GM23338 (cell line): ENCODE measurements around the gene DCD. TPM values are rescaled to one million over a fixed set of nuclear protein-coding genes. Genes with fewer than 3 reads are reported as not detected.

Experiments used
- ATAC-seq: fragments of 200-7000 bp; cut with Tn5 transposase; 3 replicates; pipeline ENCODE4 v1.9.1; 2020
- DNase-seq: peaks from one replicate; pipeline ENCODE4 v3.0.0-alpha.2; 2015; ENCODE audit warnings: low spot score
- H2AFZ ChIP-seq: fragments of 200-600 bp; sonication (generic); 2 replicates; pipeline ENCODE4 v1.8.0; 2016; ENCODE audit warnings: antibody characterized with exemption, mild to moderate bottlenecking, moderate library complexity
- H3F3A ChIP-seq: fragments of 200-600 bp; sonication (generic); replicated peaks from 2 replicates; pipeline ENCODE4 v1.8.0; 2017; ENCODE audit warnings: antibody characterized with exemption, mixed run types, low read depth
- H3K27ac ChIP-seq: fragments of 200-600 bp; sonication (generic); 2 replicates; pipeline ENCODE4 v1.6.1; 2016; ENCODE audit warnings: low read depth
- H3K27me3 ChIP-seq: fragments of 200-600 bp; sonication (generic); 2 replicates; pipeline ENCODE4 v1.8.0; 2016; ENCODE audit warnings: mild to moderate bottlenecking, mixed run types, moderate library complexity; ENCODE audit not compliant: insufficient read depth
- H3K36me3 ChIP-seq: fragments of 200-600 bp; sonication (generic); 2 replicates; pipeline ENCODE4 v1.8.0; 2016; ENCODE audit warnings: mild to moderate bottlenecking; ENCODE audit not compliant: insufficient read depth
- H3K4me1 ChIP-seq: fragments of 200-600 bp; sonication (generic); 2 replicates; pipeline ENCODE4 v1.8.0; 2016; ENCODE audit warnings: mild to moderate bottlenecking, moderate library complexity; ENCODE audit not compliant: insufficient read depth
- H3K4me2 ChIP-seq: fragments of 200-600 bp; sonication (generic); 2 replicates; pipeline ENCODE4 v1.7.1; 2017; ENCODE audit warnings: mixed run types
- H3K4me3 ChIP-seq: fragments of 200-600 bp; sonication (generic); 2 replicates; pipeline ENCODE4 v1.6.1; 2016; ENCODE audit warnings: mixed run types
- H3K79me2 ChIP-seq: fragments of 200-600 bp; sonication (generic); replicated peaks from 2 replicates; pipeline ENCODE4 v1.8.0; 2017; ENCODE audit warnings: mild to moderate bottlenecking; ENCODE audit not compliant: insufficient read depth
- H3K9me2 ChIP-seq: fragments of 200-600 bp; sonication (generic); 2 replicates; pipeline ENCODE4 v1.8.0; 2017; ENCODE audit not compliant: insufficient read depth
- H4K20me1 ChIP-seq: fragments of 200-600 bp; sonication (generic); replicated peaks from 2 replicates; pipeline ENCODE4 v1.8.0; 2017; ENCODE audit warnings: mild to moderate bottlenecking; ENCODE audit not compliant: insufficient read depth
- H3K27ac Mint-ChIP-seq: 2 replicates; pipeline ENCODE4 v1.8.0; 2020; ENCODE audit warnings: inconsistent platforms, mild to moderate bottlenecking, moderate library complexity, mixed read lengths
- H3K27me3 Mint-ChIP-seq: 3 replicates; pipeline ENCODE4 v1.8.0; 2022; ENCODE audit warnings: low read depth, mild to moderate bottlenecking, moderate library complexity, mixed read lengths, inconsistent platforms; ENCODE audit not compliant: insufficient read depth, poor library complexity
- H3K36me3 Mint-ChIP-seq: 3 replicates; pipeline ENCODE4 v1.8.0; 2021; ENCODE audit warnings: low read depth, mild to moderate bottlenecking, inconsistent platforms, moderate library complexity, mixed read lengths
- H3K4me1 Mint-ChIP-seq: 3 replicates; pipeline ENCODE4 v1.8.0; 2020; ENCODE audit warnings: mild to moderate bottlenecking, inconsistent platforms, mixed read lengths
- H3K4me3 Mint-ChIP-seq: 3 replicates; pipeline ENCODE4 v1.8.0; 2021; ENCODE audit warnings: moderate library complexity, mild to moderate bottlenecking, inconsistent platforms, mixed read lengths
- H3K9me3 Mint-ChIP-seq: 3 replicates; pipeline ENCODE4 v1.8.0; 2020; ENCODE audit warnings: moderate library complexity, mild to moderate bottlenecking, inconsistent platforms, mixed read lengths
- CREB1 ChIP-seq: fragments of 250-450 bp; sonication (Bioruptor Pico); IDR thresholded peaks from 2 replicates; pipeline ENCODE4 v1.5.0; 2020; ENCODE audit warnings: low read depth, mild to moderate bottlenecking, moderate library complexity
- EZH2 ChIP-seq: fragments of 200-600 bp; sonication (generic); IDR thresholded peaks from one replicate; pipeline ENCODE4 v1.8.0; 2017; ENCODE audit warnings: antibody characterized with exemption, mild to moderate bottlenecking, low read depth; ENCODE audit not compliant: unreplicated experiment
- EZH2phosphoT487 ChIP-seq: fragments of 200-600 bp; sonication (generic); IDR thresholded peaks from one replicate; pipeline ENCODE4 v1.8.1; 2018; ENCODE audit warnings: antibody characterized with exemption; ENCODE audit not compliant: unreplicated experiment
- JUNB ChIP-seq: IDR thresholded peaks from one replicate; pipeline ENCODE4 v1.6.1; 2016; ENCODE audit warnings: antibody characterized with exemption; ENCODE audit not compliant: unreplicated experiment
- NANOG ChIP-seq: IDR thresholded peaks from 2 replicates; pipeline ENCODE4 v1.6.1; 2016; ENCODE audit warnings: antibody characterized with exemption, borderline replicate concordance
- STAT1 ChIP-seq: IDR thresholded peaks from one replicate; pipeline ENCODE4 v1.6.1; 2016; ENCODE audit warnings: antibody characterized with exemption; ENCODE audit not compliant: unreplicated experiment
- ZNF114 ChIP-seq: fragments of 250-450 bp; sonication (Bioruptor Pico); IDR thresholded peaks from 2 replicates; pipeline ENCODE4 v1.5.0; 2020; ENCODE audit warnings: mild to moderate bottlenecking, moderate library complexity
- ZNF331 ChIP-seq: fragments of 250-450 bp; sonication (Bioruptor Pico); IDR thresholded peaks from 2 replicates; pipeline ENCODE4 v1.5.0; 2020; ENCODE audit warnings: low read depth, mild to moderate bottlenecking, moderate library complexity
- polyA plus RNA-seq: library from polyadenylated mRNA; unstranded; fragments of >200 nt; fragmentation: Nextera tagmentation; extraction: Ambion mirVana; gene quantifications from 2 replicates; pipeline ENCODE4 v1.2.1, GENCODE V29; 2016
- total RNA-seq: library from RNA; depleted of rRNA; stranded (reverse); fragments of >200 nt; shearing (Covaris generic); gene quantifications from 2 replicates; pipeline ENCODE4 v1.2.3, GENCODE V29; 2014
- TF ChIP-seq, protein P1 (sequence below): IDR thresholded peaks from 2 replicates; pipeline ENCODE4 v1.6.1; 2016; ENCODE audit warnings: antibody characterized with exemption
- TF ChIP-seq, protein P2 (sequence below): IDR thresholded peaks from one replicate; pipeline ENCODE4 v1.6.1; 2018; ENCODE audit warnings: antibody characterized with exemption; ENCODE audit not compliant: unreplicated experiment
- TF ChIP-seq, protein P3 (sequence below): fragments of 250-450 bp; sonication (Bioruptor Pico); IDR thresholded peaks from 2 replicates; pipeline ENCODE4 v1.5.0; 2020; ENCODE audit warnings: mild to moderate bottlenecking, moderate library complexity
- TF ChIP-seq, protein P4 (sequence below), 2 experiments: fragments of 200-600 bp in 1 of 2; sonication (generic) in 1 of 2; conservative IDR thresholded peaks; 2 replicates each; pipeline versions ENCODE4 v1.5.1 to v1.6.1; 2016 to 2017; ENCODE audit warnings: antibody characterized with exemption in 2 of 2, low read depth in 2 of 2, mild to moderate bottlenecking in 2 of 2, moderate library complexity in 1 of 2

Gene DCD
- total and polyA plus RNA-seq, 2 experiments from 2014 or later: not detected

DNA sequence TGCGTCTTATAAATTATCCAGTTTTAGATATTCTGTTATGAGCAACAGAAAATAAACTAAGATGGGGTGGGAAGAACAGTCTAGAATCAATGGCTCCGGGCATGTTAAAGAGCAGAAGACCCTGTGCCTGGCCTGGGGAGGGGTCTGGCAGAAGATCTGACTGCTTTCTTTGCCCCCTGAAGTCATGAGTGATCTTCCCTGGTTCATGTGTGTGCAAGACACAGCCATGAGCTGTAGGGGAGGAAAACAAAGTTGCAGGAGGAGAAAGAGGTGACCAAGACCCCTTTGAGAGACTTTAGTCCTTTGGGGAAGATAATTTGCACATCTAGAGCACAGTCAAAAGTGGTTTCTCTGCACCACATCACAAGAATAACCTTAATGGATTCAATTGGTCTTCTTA, 18.2 kb downstream of the DCD start:
- DNase-seq (no peak), ATAC-seq (no peak)
- peaks cover 2% of the 10 kb centered on the region; the same call in 1 of the 3 replicates for H3K4me1 Mint-ChIP-seq
- no peak overlapping the region for H3K4me3 Mint-ChIP-seq
- H3K27me3 ChIP-seq: no peaks in the 10 kb centered on the region
- no peak overlapping the region for H3K27ac ChIP-seq
- no peaks in the 10 kb centered on the region for H3K36me3 ChIP-seq
- H3K27me3 Mint-ChIP-seq: peaks cover 8% of the 10 kb centered on the region
- no peaks in the 10 kb centered on the region for H4K20me1 ChIP-seq
- no peak overlapping the region for H2AFZ ChIP-seq
- H3K27ac Mint-ChIP-seq: no peak overlapping the region
- H3K79me2 ChIP-seq: no peaks in the 10 kb centered on the region
- peaks cover 27% of the 10 kb centered on the region for H3K9me3 Mint-ChIP-seq
- H3F3A ChIP-seq: no peaks in the 10 kb centered on the region
- 0 out of 2 replicates have a peak, but pooled peaks cover 6% of the 10 kb centered on the region for H3K9me2 ChIP-seq
- TF ChIP-seq ZNF114 (CRISPR knock-in tag) (no peak), EZH2 (no peak), JUNB (no peak), STAT1 (no peak), NANOG (no peak), ZNF331 (no peak), EZH2phosphoT487 (no peak), CREB1 (CRISPR knock-in tag) (no peak)
- TF ChIP-seq, protein P1, sequence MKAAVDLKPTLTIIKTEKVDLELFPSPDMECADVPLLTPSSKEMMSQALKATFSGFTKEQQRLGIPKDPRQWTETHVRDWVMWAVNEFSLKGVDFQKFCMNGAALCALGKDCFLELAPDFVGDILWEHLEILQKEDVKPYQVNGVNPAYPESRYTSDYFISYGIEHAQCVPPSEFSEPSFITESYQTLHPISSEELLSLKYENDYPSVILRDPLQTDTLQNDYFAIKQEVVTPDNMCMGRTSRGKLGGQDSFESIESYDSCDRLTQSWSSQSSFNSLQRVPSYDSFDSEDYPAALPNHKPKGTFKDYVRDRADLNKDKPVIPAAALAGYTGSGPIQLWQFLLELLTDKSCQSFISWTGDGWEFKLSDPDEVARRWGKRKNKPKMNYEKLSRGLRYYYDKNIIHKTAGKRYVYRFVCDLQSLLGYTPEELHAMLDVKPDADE: no peak
- TF ChIP-seq, protein P2, sequence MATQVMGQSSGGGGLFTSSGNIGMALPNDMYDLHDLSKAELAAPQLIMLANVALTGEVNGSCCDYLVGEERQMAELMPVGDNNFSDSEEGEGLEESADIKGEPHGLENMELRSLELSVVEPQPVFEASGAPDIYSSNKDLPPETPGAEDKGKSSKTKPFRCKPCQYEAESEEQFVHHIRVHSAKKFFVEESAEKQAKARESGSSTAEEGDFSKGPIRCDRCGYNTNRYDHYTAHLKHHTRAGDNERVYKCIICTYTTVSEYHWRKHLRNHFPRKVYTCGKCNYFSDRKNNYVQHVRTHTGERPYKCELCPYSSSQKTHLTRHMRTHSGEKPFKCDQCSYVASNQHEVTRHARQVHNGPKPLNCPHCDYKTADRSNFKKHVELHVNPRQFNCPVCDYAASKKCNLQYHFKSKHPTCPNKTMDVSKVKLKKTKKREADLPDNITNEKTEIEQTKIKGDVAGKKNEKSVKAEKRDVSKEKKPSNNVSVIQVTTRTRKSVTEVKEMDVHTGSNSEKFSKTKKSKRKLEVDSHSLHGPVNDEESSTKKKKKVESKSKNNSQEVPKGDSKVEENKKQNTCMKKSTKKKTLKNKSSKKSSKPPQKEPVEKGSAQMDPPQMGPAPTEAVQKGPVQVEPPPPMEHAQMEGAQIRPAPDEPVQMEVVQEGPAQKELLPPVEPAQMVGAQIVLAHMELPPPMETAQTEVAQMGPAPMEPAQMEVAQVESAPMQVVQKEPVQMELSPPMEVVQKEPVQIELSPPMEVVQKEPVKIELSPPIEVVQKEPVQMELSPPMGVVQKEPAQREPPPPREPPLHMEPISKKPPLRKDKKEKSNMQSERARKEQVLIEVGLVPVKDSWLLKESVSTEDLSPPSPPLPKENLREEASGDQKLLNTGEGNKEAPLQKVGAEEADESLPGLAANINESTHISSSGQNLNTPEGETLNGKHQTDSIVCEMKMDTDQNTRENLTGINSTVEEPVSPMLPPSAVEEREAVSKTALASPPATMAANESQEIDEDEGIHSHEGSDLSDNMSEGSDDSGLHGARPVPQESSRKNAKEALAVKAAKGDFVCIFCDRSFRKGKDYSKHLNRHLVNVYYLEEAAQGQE: no peak
- TF ChIP-seq, protein P3, sequence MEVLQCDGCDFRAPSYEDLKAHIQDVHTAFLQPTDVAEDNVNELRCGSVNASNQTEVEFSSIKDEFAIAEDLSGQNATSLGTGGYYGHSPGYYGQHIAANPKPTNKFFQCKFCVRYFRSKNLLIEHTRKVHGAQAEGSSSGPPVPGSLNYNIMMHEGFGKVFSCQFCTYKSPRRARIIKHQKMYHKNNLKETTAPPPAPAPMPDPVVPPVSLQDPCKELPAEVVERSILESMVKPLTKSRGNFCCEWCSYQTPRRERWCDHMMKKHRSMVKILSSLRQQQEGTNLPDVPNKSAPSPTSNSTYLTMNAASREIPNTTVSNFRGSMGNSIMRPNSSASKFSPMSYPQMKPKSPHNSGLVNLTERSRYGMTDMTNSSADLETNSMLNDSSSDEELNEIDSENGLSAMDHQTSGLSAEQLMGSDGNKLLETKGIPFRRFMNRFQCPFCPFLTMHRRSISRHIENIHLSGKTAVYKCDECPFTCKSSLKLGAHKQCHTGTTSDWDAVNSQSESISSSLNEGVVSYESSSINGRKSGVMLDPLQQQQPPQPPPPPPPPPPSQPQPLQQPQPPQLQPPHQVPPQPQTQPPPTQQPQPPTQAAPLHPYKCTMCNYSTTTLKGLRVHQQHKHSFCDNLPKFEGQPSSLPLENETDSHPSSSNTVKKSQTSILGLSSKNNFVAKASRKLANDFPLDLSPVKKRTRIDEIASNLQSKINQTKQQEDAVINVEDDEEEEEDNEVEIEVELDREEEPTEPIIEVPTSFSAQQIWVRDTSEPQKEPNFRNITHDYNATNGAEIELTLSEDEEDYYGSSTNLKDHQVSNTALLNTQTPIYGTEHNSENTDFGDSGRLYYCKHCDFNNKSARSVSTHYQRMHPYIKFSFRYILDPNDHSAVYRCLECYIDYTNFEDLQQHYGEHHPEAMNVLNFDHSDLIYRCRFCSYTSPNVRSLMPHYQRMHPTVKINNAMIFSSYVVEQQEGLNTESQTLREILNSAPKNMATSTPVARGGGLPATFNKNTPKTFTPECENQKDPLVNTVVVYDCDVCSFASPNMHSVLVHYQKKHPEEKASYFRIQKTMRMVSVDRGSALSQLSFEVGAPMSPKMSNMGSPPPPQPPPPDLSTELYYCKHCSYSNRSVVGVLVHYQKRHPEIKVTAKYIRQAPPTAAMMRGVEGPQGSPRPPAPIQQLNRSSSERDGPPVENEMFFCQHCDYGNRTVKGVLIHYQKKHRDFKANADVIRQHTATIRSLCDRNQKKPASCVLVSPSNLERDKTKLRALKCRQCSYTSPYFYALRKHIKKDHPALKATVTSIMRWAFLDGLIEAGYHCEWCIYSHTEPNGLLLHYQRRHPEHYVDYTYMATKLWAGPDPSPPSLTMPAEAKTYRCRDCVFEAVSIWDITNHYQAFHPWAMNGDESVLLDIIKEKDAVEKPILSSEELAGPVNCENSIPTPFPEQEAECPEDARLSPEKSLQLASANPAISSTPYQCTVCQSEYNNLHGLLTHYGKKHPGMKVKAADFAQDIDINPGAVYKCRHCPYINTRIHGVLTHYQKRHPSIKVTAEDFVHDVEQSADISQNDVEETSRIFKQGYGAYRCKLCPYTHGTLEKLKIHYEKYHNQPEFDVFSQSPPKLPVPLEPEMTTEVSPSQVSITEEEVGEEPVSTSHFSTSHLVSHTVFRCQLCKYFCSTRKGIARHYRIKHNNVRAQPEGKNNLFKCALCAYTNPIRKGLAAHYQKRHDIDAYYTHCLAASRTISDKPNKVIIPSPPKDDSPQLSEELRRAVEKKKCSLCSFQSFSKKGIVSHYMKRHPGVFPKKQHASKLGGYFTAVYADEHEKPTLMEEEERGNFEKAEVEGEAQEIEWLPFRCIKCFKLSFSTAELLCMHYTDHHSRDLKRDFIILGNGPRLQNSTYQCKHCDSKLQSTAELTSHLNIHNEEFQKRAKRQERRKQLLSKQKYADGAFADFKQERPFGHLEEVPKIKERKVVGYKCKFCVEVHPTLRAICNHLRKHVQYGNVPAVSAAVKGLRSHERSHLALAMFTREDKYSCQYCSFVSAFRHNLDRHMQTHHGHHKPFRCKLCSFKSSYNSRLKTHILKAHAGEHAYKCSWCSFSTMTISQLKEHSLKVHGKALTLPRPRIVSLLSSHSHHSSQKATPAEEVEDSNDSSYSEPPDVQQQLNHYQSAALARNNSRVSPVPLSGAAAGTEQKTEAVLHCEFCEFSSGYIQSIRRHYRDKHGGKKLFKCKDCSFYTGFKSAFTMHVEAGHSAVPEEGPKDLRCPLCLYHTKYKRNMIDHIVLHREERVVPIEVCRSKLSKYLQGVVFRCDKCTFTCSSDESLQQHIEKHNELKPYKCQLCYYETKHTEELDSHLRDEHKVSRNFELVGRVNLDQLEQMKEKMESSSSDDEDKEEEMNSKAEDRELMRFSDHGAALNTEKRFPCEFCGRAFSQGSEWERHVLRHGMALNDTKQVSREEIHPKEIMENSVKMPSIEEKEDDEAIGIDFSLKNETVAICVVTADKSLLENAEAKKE (CRISPR knock-in tag): no peak
- TF ChIP-seq, protein P4, sequence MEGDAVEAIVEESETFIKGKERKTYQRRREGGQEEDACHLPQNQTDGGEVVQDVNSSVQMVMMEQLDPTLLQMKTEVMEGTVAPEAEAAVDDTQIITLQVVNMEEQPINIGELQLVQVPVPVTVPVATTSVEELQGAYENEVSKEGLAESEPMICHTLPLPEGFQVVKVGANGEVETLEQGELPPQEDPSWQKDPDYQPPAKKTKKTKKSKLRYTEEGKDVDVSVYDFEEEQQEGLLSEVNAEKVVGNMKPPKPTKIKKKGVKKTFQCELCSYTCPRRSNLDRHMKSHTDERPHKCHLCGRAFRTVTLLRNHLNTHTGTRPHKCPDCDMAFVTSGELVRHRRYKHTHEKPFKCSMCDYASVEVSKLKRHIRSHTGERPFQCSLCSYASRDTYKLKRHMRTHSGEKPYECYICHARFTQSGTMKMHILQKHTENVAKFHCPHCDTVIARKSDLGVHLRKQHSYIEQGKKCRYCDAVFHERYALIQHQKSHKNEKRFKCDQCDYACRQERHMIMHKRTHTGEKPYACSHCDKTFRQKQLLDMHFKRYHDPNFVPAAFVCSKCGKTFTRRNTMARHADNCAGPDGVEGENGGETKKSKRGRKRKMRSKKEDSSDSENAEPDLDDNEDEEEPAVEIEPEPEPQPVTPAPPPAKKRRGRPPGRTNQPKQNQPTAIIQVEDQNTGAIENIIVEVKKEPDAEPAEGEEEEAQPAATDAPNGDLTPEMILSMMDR (conservative IDR thresholded peaks at IDR 0.05; ENCODE audit: low read depth in 2 of 2): no peak
- H3K4me1 ChIP-seq: no peaks in the 10 kb centered on the region
- no peak overlapping the region for H3K4me3 ChIP-seq
- peaks cover 17% of the 10 kb centered on the region for H3K36me3 Mint-ChIP-seq
- no peak overlapping the region for H3K4me2 ChIP-seq
